Activated naive CD8-positive, alpha-beta T cell (primary cell): ENCODE measurements around the gene RPL37A.
"Not testable (repeated sequence)": the region's sequence is repeated elsewhere in the genome, so short reads cannot be mapped to it uniquely, and the experiment has no call there.

Experiments used
- H3K27ac Mint-ChIP-seq: one replicate; pipeline ENCODE4 v1.8.0; 2021; ENCODE audit warnings: mixed read lengths
- H3K27me3 Mint-ChIP-seq: one replicate; pipeline ENCODE4 v1.8.0; 2021; ENCODE audit warnings: mixed read lengths
- H3K36me3 Mint-ChIP-seq: one replicate; pipeline ENCODE4 v1.8.0; 2021; ENCODE audit warnings: mixed read lengths
- H3K4me1 Mint-ChIP-seq: one replicate; pipeline ENCODE4 v1.8.0; 2021; ENCODE audit warnings: low read depth, mixed read lengths
- H3K4me3 Mint-ChIP-seq: one replicate; pipeline ENCODE4 v1.8.0; 2021; ENCODE audit warnings: mild to moderate bottlenecking, mixed read lengths
- H3K9me3 Mint-ChIP-seq: one replicate; pipeline ENCODE4 v1.8.0; 2021; ENCODE audit warnings: low read depth, mixed read lengths

RPL37A gene

DNA sequence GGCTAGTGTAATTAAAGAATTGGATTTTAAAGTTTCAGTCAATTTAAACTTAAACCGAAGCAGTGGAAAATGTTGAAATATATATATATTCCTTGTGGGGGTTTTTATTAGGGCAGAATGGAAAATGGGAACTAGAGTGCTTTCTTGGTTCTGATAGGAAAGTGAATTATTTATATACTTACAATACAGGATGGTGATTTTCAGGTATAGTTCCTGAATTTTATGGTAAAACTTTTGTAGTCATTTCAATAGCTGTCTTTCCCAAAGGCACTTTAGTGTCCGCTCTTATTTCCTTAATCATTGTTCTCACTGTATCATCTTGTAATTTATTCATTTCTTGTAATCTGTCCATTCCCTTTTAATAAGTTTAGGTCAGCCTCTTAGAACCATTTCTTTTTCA is 1.9 kb downstream of the RPL37A start:
- Mint-ChIP-seq H3K36me3 (peaks cover 39% of the 10 kb centered on the region), H3K4me1 (peaks cover 59% of the 10 kb centered on the region), H3K27me3 (no peaks in the 10 kb centered on the region), H3K9me3 (no peaks in the 10 kb centered on the region), H3K4me3 (peak overlapping the region; percentile 95), H3K27ac (peak overlapping the region; percentile 98)

DNA sequence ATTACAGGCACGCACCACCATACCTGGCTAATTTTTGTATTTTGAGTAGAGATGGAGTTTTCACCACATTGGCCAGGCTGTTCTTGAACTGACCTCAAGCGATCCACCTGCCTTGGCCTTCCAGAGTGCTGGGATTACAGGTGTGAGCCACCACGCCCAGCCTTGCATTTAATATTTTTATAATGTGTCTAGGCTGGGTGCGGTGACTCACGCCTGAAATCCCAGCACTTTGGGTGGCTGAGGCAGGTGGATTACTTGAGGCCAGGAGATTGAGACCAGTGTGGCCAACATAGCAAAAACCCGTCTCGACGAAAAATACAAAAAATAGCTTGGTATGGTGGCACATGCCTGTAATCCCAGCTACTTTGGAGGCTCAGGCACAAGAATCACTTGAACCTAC is 3.2 kb downstream of the RPL37A start:
- H3K9me3 Mint-ChIP-seq: no peaks in the 10 kb centered on the region
- H3K36me3 Mint-ChIP-seq: peaks cover 39% of the 10 kb centered on the region
- peaks cover 61% of the 10 kb centered on the region for H3K4me1 Mint-ChIP-seq
- H3K27ac Mint-ChIP-seq: peak overlapping the region; percentile 98
- H3K27me3 Mint-ChIP-seq: no peaks in the 10 kb centered on the region
- H3K4me3 Mint-ChIP-seq: peak overlapping the region; percentile 95

DNA sequence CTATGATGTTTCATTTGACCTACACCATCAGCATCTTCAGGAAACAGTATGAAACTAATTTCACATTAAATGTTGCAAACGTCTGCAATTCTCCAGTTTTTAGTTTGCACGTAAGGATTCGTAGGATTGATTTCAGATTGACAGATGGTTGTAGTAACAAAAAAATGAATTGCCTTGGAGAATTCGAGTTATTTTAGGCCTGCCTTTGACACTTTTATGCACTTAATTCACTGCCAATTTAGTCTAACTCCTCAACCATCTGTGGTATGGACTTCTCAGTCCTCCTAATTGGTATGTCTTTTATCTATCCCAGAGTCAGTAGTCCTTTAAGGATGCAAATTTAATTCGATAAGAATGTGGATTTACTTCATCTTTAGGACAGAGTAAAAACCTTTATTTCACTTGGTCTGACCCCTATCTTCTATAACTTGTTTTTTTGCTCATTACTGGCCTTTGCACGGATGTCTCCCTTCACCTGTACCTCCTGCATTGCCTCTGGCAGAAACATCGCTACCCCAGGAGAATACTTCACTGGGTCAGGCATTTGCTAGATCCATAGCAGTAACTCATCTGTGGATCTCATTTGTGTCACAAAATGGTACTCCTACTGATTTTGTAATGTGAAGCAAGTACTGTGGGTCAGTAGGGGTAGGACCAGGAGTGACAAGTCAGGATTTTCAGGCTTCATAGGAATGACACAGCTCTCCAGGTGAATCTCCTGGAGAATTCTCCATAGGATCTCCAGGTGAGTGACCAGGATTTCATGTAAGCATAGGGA is 3.9 kb downstream of the RPL37A start:
- Mint-ChIP-seq H3K4me1 (peaks cover 57% of the 10 kb centered on the region), H3K27me3 (no peaks in the 10 kb centered on the region), H3K4me3 (peak overlapping the region; percentile 95), H3K9me3 (no peaks in the 10 kb centered on the region), H3K27ac (peak overlapping the region; percentile 69), H3K36me3 (peaks cover 39% of the 10 kb centered on the region)

DNA sequence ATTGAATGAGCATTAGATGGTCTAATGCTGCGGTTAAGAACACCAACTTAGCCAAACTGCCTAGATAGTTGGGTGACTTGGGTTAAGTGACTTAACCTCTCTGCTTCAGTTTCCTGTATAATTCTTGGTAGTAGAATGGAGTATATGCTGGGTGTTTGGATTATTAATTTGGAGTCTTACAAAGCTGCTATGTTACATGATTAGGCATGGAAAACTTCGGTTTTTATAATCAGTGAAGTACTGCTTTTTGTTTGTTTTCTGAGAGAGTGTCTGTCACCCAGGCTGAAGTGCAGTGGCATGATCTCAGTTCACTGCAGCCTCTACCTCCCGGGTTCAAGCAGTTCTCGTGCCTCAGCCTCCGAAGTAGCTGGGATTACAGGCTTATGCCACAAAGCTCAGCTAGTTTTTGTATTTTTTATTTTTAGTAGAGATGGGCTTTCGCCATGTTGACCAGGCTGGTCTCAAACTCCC is 4.5 kb downstream of the RPL37A start:
- Mint-ChIP-seq H3K4me3 (peak overlapping the region; percentile 95), H3K27me3 (no peaks in the 10 kb centered on the region), H3K36me3 (peaks cover 39% of the 10 kb centered on the region), H3K9me3 (no peaks in the 10 kb centered on the region), H3K27ac (peak overlapping the region; percentile 69), H3K4me1 (peaks cover 52% of the 10 kb centered on the region)

DNA sequence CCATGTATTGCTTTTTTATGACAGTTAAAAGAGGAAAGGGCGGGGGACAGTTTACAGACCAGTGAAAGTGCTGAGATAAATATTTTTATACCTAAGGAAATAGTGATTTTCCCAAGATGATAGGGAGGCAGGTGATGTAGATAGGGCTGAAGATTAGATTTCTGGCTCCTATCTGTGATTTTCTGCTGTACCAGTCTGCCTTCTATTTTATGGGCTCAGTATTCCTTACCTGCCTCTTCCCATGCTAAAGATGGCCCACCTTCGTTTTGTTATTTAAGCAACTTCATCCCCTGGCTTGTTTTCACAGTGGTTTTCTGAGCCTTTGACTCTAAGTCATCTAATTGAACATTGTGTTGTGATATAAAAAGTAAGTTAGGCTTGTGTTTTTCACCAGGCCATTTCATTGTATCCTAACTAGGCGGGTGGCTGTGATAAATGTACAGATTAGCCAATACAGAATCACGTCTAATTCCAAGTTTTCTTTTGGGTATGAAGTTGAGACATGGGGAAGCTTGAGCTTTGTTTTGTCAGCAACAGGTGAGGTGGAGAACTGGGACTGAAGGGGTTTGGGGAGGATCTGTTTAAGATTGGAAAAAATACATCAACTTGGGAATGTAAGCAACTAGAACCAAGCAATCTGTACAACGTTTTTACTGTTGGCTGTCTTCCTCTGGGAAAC is 5.2 kb downstream of the RPL37A start:
- Mint-ChIP-seq H3K4me1 (peaks cover 47% of the 10 kb centered on the region), H3K9me3 (no peaks in the 10 kb centered on the region), H3K27me3 (no peaks in the 10 kb centered on the region), H3K36me3 (peaks cover 39% of the 10 kb centered on the region), H3K4me3 (peak overlapping the region; percentile 53), H3K27ac (peak overlapping the region; percentile 69)

DNA sequence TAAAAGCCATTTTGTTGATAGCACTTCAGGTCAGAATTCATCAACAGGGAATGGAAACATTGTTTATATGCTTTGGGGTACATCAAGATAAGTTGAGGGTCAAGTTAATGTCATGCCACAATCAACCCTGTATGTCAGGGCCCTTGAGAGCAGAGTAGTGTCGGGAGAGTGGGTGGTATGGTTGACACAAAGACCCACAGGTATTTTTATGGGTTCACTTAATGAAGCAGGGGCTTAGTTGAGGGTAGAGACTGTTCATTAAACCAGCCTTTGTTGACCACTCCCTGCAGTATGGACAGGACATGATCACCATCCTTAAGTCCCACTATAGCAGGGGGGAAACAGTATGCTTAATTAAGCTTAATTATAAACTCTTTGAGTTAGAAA is 5.7 kb downstream of the RPL37A start:
- H3K27ac Mint-ChIP-seq: peak overlapping the region; percentile 67

DNA sequence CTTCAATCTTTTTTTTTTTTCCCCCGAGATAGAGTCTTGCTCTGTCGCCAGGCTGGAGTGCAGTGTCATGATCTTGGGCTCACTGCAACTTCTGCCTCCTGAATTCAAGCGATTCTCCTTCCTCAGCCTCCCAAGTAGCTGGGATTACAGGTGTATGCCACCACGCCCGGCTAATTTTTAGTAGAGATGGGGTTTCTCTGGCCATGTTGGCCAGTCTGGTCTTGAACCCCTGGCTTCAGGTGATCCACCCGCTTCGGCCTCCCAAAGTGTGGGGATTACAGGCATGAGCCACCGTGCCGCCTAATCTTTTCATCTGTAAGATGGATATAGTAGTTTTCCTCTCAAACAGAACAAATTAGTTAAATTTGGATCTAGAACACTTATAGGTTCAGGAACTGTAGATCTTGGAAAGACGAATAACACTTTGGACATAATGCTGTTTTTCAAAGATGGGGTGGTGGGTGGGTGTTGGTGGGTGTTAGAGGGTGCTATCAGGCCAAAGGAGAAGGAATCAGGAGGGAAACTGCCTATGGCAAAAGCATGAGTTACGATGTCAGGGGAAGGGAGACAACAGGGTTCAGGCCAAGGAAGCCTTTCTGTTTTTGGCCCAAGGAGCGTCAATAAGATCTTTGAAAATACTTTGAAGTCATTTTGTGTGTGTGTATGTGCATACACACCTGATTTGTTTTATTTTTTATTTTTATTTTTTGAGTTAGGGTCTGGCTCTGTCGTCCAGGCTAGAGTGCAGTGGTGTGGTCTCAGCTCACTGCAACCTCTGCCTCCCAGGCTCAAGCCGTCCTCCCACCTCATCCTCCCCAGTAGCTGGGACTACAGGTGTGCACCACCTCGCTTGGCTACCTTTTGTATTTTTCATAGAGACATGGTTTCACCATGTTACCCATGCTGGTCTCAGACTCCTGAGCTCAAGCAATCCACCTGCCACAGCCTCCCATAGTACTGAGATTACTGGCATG is 6.8 kb downstream of the RPL37A start:
- peaks cover 24% of the 10 kb centered on the region for H3K36me3 Mint-ChIP-seq
- no peaks in the 10 kb centered on the region for H3K27me3 Mint-ChIP-seq
- H3K9me3 Mint-ChIP-seq: no peaks in the 10 kb centered on the region
- peak overlapping the region; percentile 54 for H3K27ac Mint-ChIP-seq
- peaks cover 38% of the 10 kb centered on the region for H3K4me1 Mint-ChIP-seq
- no peak overlapping the region for H3K4me3 Mint-ChIP-seq

More for the DNA sequence above, 5.7 kb downstream of the RPL37A start:
- no peaks in the 10 kb centered on the region for H3K27me3 Mint-ChIP-seq
- H3K4me3 Mint-ChIP-seq: no peak overlapping the region
- peaks cover 47% of the 10 kb centered on the region for H3K4me1 Mint-ChIP-seq
- H3K9me3 Mint-ChIP-seq: no peaks in the 10 kb centered on the region
- peaks cover 34% of the 10 kb centered on the region for H3K36me3 Mint-ChIP-seq

DNA sequence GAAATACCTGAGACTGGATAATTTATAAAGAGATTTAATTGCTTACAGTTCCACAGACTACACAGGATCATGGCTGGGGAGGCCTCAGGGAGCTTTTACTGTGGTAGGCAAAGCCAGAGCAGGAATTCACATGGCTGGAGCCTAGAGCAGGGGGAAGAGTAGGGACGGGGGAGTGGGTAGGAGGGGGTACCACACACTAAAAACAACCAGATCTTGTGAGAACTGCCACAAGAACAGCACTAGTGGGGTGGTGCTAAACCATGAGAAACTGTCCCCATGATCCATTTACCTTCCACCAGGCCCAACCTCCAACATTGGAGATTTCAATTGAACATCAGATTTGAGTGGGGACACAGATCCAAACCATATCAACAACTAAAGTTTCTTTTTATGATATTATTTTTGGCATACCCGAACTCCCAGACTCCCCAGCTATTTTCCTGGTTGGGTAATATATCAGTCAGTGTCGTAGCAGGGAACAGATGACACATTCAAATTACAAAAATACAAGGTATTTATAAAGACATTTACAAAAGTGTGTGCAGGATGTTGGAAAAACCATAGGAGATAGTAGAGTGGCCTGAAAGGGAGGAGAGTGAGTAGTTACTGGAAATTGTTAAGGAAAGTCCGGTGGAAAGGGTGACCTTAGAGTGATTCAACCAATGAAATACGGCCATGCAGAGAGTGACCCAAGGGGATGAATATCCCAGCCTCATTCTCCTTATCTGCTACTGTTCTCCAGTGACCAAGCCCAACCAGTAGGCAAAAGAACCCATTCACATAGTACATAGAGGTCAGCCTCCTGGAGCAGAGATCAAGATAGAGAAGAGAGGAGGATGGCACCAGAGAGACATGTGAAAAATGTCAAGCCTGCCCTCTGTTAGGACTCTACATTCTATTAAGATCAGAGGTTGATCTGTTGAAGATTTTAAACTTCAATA is 8.8 kb downstream of the RPL37A start:
- no peak overlapping the region for H3K4me3 Mint-ChIP-seq
- H3K9me3 Mint-ChIP-seq: no peaks in the 10 kb centered on the region
- H3K36me3 Mint-ChIP-seq: peaks cover 11% of the 10 kb centered on the region
- peaks cover 20% of the 10 kb centered on the region for H3K4me1 Mint-ChIP-seq
- H3K27ac Mint-ChIP-seq: no peak overlapping the region
- H3K27me3 Mint-ChIP-seq: no peaks in the 10 kb centered on the region

DNA sequence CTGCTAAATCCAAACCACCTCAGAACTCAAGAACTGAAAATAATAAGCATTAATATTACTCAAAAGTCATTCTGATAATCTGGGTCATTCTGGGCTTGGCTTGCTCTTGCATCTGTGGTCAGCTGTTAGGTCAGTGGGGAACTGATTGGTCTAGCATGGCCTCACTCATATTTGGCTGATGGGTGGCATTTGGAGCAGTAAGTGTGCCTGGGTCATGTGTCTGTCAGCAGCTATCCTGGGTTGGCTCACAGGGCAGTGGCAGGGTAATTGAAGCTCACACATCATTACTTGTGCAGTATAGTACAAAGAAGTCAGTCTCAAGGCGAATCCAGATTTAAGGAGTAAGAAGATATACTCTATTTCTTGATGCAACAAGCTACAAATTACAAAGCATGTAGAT is 9.6 kb downstream of the RPL37A start:
- no peaks in the 10 kb centered on the region for H3K27me3 Mint-ChIP-seq
- H3K4me3 Mint-ChIP-seq: no peak overlapping the region
- no peaks in the 10 kb centered on the region for H3K9me3 Mint-ChIP-seq
- peak overlapping the region; percentile 24 for H3K27ac Mint-ChIP-seq
- peaks cover 13% of the 10 kb centered on the region for H3K4me1 Mint-ChIP-seq
- peaks cover 7% of the 10 kb centered on the region for H3K36me3 Mint-ChIP-seq

DNA sequence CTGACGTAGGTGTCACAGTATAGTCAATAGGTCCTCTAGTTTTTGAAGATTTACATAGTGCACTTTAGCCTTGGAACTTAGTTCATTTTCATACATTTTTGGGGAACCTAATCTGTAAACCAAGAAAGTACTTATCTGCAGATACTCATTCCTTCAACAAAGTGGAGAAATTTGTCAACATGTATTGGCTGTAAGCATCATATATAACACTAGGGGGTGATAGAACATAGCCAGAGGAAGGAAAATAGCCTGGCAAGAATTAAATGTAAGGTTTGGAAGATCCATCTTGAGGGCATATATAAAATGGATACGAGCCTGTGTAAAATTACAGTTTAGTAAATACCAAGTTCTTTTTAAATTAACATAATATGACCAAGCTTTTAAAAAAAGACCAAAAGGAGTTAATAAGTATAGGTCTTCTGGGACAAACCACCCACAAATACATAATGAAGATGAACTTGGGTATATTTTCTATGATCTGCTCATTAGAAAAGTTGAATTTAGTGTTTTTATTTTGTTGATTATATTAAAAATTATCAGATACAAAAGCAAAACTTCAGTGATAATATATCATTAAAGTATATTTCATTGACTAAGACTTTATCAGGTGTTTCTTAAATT is 18.2 kb downstream of the RPL37A start:
- H3K27ac Mint-ChIP-seq: no peak overlapping the region
- H3K4me3 Mint-ChIP-seq: no peak overlapping the region
- no peaks in the 10 kb centered on the region for H3K4me1 Mint-ChIP-seq
- no peaks in the 10 kb centered on the region for H3K27me3 Mint-ChIP-seq
- H3K36me3 Mint-ChIP-seq: no peaks in the 10 kb centered on the region
- no peaks in the 10 kb centered on the region for H3K9me3 Mint-ChIP-seq

DNA sequence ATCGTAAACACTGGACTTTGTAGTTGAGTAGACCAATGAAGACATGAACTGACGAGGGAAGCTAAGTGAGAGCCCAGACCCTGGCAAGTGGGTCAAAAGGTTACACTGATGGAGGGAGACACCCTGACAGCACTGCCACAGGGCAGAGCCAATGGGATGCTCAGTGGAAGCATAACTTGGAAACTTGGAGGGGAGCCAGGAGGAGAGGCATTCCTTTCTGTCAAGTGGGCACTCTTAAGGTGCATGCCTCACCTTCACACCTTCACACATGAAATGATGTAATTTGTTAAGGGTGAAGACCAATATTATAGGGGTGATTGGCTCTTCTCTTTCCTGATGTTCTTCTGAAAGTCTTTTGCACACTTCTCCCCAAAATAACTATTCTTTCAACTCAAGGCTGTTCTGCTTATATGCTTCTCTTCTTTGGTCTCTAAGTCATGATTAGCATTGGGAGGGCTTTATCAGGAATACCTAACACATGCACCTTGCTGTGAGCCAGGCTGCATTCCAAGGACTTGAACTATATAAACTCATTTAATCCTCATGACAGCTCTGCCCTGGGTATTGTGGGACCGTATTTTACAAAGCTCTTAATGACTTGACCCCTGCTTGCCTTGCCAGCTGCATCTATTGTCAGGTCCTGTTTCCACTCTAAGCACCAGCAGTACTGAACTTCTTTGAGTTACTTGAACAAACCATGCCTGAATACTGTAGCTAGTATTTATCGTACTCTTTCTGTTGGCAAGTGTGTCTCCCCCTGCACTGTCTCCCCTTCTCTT is 19.0 kb downstream of the RPL37A start:
- Mint-ChIP-seq H3K36me3 (no peaks in the 10 kb centered on the region), H3K4me3 (no peak overlapping the region), H3K4me1 (no peaks in the 10 kb centered on the region), H3K9me3 (no peaks in the 10 kb centered on the region), H3K27me3 (no peaks in the 10 kb centered on the region), H3K27ac (no peak overlapping the region)

DNA sequence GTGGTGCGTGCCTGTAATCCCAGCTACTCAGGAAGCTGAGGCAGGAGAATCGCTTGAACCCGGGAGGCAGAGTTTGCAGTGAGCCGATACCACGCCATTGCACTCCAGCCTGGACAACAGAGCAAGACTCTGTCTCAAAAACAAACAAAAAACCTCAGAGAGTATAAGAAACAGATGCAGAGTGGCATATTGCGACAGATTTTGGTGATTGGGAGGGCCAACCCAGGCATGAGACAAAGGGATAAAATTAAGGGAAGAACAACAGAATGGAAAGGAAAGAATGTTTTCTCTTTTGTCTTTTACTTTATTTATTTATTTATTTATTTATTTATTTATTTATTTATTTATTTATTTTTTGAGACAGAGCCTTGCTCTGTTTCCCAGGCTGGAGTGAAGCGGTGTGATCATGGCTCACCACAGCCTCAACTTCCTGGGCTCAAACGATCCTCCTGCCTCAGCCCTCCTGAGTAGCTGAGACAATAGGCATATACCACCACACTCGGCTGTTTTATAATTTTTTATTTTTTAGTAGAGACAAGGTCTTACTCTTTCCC is 20.0 kb downstream of the RPL37A start:
- H3K27ac Mint-ChIP-seq, H3K27me3 Mint-ChIP-seq, H3K4me1 Mint-ChIP-seq, H3K9me3 Mint-ChIP-seq, H3K36me3 Mint-ChIP-seq, H3K4me3 Mint-ChIP-seq: not testable (repeated sequence)
